GM08714 (cell line): ENCODE data around the gene RCOR3.
"Not testable (repeated sequence)": the region's sequence is repeated elsewhere in the genome, so short reads cannot be mapped to it uniquely, and the experiment has no call there.

Source experiments
- H3K4me3 ChIP-seq: fragments of 200-500 bp; sonication (Bioruptor generic); 2 replicates; pipeline ENCODE4 v1.5.1; 2014; ENCODE audit warnings: mild to moderate bottlenecking, low read length, inconsistent platforms
- ZNF274 ChIP-seq: IDR thresholded peaks from 2 replicates; pipeline ENCODE4 v1.6.1; 2012; ENCODE audit warnings: mild to moderate bottlenecking, low read depth, low read length

The RCOR3 gene

GRCh38 chr1:211247921-211248320, 11.2 kb upstream of the RCOR3 start:
- H3K4me3 ChIP-seq, result no peak overlapping the region
- TF ChIP-seq ZNF274, result no peak

DNA sequence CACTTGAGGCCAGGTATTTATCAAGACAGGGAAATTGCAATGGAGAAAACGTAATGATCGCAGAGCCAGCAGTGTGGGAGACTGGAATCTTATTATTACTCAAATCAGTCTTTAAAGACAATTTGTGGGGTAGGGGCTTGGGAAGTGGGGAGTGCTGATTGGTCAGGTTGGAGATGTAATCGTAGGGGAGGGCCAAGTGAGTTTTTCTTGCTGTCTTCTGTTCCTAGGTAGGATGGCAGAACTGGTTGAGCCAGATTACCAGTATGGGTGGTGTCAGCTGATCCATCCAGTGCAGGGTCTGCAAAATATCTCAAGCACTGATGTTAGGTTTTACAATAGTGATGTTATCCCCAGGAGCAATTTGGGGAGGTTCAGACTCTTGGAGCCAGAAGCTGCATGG, 9.6 kb upstream of the RCOR3 start:
- H3K4me3 ChIP-seq, result not testable (repeated sequence)

GRCh38 chr1:211257826-211258225, 1.3 kb upstream of the RCOR3 start:
- peak overlapping the region; percentile 86 for H3K4me3 ChIP-seq
- TF ChIP-seq ZNF274, result no peak

GRCh38 chr1:211258310-211258755, 833 bp upstream of the RCOR3 start:
- peak overlapping the region; percentile 86 for H3K4me3 ChIP-seq
- TF ChIP-seq ZNF274, result no peak

DNA sequence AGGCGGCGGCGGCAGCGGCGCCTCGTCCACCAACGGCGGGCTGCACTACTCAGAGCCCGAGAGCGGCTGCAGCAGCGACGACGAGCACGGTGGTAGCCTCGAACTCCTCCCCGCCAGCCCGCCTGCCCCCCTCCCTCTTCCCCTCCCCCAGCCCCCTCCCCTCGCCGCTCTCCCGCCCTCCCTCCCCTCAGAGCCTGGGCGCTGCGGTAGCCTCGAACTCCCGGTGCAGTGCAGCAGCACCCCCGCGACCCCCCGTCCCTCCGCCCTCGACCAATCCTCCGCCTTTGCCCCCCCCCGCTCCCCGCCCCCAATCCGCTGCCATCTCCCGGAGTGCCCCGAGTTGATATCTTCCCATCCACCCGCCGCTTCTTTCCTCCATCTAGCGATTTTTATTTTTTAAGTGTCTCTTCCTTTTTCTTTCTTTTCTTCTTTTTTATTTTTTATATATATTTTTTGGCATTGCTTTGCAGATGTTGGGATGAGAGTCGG, 516 bp downstream of the RCOR3 start:
- no peak for TF ChIP-seq ZNF274
- H3K4me3 ChIP-seq, result peak overlapping the region; percentile 98

- H3K4me3 ChIP-seq, result peak overlapping the region; percentile 98
- no peak for TF ChIP-seq ZNF274
Observed at GRCh38 chr1:211260141-211261107, 1.3 kb downstream of the RCOR3 start.

- H3K4me3 ChIP-seq, result peak overlapping the region; percentile 98
- TF ChIP-seq ZNF274, result no peak
Observed at GRCh38 chr1:211261229-211261628, 2.1 kb downstream of the RCOR3 start.

DNA sequence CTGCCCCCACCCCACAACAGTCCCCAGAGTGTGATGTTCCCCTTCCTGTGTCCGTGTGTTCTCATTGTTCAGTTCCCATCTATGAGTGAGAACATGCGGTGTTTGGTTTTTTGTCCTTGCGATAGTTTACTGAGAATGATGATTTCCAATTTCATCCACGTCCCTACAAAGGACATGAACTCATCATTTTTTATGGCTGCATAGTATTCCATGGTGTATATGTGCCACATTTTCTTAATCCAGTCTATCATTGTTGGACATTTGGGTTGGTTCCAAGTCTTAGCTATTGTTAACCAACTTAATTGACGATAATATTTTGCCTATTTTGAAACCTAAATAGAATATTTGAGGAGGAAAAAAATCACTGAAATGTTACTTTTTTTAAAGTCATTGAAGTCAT, 3.9 kb downstream of the RCOR3 start:
- not testable (repeated sequence) for H3K4me3 ChIP-seq

GRCh38 chr1:211267204-211267857, 8.2 kb downstream of the RCOR3 start:
- no peak overlapping the region for H3K4me3 ChIP-seq
- no peak for TF ChIP-seq ZNF274

GRCh38 chr1:211279340-211279739, 20.2 kb downstream of the RCOR3 start:
- H3K4me3 ChIP-seq, result no peak overlapping the region

DNA sequence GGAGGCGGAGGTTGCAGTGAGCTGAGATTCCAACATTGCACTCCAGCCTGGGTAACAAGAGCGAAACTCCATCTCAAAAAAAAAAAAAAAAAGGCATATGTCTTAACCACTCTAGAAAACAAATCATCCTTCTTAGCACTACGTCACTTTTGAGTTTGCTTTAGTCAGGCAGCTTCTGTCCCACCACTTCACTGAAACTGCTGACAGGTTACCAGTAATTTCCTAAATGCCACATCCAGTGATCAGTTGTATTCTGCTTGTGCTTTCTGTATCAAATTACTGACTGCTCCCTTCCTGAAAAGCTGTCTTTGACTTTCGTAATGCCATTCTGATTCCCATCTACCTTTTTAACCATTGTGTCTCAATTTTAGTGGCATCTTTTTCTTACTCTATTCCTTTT, 21.7 kb downstream of the RCOR3 start:
- no peak for TF ChIP-seq ZNF274
- no peak overlapping the region for H3K4me3 ChIP-seq

More at GRCh38 chr1:211279340-211279739, 20.2 kb downstream of the RCOR3 start:
- no peak for TF ChIP-seq ZNF274

- no peak overlapping the region for H3K4me3 ChIP-seq
- TF ChIP-seq ZNF274, result no peak
Observed at GRCh38 chr1:211281320-211282022, 22.3 kb downstream of the RCOR3 start.

GRCh38 chr1:211282023-211282373, 22.8 kb downstream of the RCOR3 start:
- no peak overlapping the region for H3K4me3 ChIP-seq
- no peak for TF ChIP-seq ZNF274

- TF ChIP-seq ZNF274, result no peak
- H3K4me3 ChIP-seq, result no peak overlapping the region
Observed at GRCh38 chr1:211285196-211285595, 26.0 kb downstream of the RCOR3 start.
